ENCODE results near the gene TDRD10.
A peak's percentile ranks its signal among the peaks of the same experiment; 100 is the strongest.

The TDRD10 gene

DNA sequence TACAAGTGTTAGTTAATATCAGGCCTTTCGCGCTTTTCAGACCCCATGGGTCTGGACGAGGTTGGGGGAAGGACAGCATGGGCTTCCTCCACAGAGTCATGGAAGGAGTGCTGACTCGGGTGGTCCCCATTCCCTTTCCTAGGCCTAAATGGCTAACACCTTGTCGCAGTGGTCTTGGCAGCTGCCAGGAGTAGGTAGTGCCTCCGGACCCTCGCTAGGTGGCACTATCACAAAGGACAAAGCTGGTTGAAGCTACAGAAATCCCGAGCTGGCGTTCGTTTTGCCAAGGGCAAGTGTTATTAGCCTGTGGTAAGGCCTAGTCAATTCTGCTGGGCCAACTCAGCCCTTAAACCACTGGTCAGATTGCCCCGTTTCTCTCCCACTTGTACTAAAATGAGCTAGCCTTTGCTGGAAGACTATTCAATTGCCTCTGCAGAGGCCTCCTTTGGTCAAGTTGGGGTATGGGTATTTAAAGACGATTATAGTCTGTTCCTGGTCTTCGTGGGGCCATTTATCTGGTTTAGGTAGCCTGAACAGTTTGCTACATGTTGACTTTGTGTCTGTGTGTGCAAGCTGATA lies 57.5 kb downstream of the TDRD10 start:
- Histone ChIP-seq H3K27me3 (replicated peaks) (no peaks in the 10 kb centered on the region), H3K27ac (peak overlapping the region; percentile 78), H3K4me3 (ENCODE audit: low read depth, low read length) (peak overlapping the region; percentile 64), H3K36me3 (replicated peaks) (peaks cover 12% of the 10 kb centered on the region)
- DNase-seq = peak; percentile 87
- TF ChIP-seq, protein P1, sequence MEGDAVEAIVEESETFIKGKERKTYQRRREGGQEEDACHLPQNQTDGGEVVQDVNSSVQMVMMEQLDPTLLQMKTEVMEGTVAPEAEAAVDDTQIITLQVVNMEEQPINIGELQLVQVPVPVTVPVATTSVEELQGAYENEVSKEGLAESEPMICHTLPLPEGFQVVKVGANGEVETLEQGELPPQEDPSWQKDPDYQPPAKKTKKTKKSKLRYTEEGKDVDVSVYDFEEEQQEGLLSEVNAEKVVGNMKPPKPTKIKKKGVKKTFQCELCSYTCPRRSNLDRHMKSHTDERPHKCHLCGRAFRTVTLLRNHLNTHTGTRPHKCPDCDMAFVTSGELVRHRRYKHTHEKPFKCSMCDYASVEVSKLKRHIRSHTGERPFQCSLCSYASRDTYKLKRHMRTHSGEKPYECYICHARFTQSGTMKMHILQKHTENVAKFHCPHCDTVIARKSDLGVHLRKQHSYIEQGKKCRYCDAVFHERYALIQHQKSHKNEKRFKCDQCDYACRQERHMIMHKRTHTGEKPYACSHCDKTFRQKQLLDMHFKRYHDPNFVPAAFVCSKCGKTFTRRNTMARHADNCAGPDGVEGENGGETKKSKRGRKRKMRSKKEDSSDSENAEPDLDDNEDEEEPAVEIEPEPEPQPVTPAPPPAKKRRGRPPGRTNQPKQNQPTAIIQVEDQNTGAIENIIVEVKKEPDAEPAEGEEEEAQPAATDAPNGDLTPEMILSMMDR (IDR thresholded peaks at IDR 0.05; ENCODE audit: low read depth, low read length, missing control alignments) = peak; percentile 95
- in situ Hi-C loops (cut with HindIII; ENCODE audit: low pct_ligation_motif_present, low sequenced_read_pairs) = no loop called here

DNA sequence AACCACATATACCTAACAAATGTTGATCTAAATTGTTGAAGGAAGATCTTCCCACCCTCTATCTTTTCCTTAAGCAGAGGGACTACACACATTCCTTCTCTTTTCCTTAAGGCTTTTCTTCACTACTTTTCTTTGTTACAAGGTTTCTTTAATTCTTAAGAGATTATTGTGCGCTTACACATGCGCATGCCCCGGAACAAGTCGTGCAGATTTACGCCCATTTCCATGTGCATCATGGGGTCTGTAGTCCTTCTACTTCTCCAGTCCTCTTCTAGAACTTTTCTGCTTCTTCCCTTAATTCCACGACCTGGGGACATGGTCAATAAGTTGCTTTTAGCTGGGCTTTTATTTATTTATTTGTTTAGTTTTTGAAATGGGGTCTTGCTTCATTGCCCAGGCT lies 63.9 kb downstream of the TDRD10 start:
- Histone ChIP-seq H3K27me3 (replicated peaks) (peaks cover 10% of the 10 kb centered on the region), H3K36me3 (replicated peaks) (no peaks in the 10 kb centered on the region), H3K4me3 (ENCODE audit: low read depth, low read length) (no peak overlapping the region), H3K27ac (no peak overlapping the region)
- no peak for DNase-seq
- TF ChIP-seq, protein P1 (IDR thresholded peaks at IDR 0.05; ENCODE audit: low read depth, low read length, missing control alignments) = no peak
- in situ Hi-C loops (cut with HindIII; ENCODE audit: low pct_ligation_motif_present, low sequenced_read_pairs) = no loop called here

DNA sequence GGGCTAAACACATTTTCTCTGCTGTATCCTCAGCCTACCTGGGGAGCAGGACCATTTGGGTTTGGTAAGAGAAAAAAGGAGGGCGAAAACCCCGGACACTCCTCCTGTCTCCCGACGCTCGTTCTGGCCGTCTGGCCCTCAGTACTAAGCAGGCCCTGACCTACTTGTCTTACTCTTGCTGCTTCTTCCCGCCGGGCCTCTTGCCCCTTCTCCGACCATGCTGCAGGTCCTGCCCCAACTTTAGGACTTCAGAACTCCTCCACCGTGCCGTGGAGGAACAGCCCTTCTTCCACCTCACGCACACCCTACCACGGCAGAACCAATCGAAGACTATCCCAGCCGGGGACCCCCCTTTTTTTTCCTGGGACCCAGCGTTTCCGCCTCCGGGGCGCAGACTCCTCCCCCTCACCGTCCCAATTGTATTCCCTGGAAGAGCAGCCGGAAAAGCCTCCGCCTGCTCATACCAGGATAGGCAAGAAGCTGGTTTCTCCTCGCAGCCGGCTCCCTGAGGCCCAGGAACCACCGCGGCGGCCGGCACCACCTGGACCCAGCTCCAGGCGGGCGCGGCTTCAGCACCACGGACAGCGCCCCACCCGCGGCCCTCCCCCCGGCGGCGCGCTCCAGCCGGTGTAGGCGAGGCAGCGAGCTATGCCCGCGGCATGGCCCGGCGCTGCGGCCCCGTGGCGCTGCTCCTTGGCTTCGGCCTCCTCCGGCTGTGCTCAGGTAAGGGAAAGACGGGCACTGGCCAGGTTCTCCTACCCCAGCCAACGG lies 65.6 kb downstream of the TDRD10 start, which contains the start of gene CHRNB2:
CHRNB2 (plus strand) TSS at position 393 of the 771 bp plus-strand sequence; CDS start at position 660, 267 bp downstream.
- in situ Hi-C loops (cut with HindIII; ENCODE audit: low pct_ligation_motif_present, low sequenced_read_pairs) = no loop called here
- Histone ChIP-seq H3K27ac (no peak within 1 kb of the TSS), H3K27me3 (replicated peaks) (peaks cover 10% of the 10 kb centered on the region), H3K4me3 (ENCODE audit: low read depth, low read length) (no peak within 1 kb of the TSS), H3K36me3 (replicated peaks) (no peaks in the 10 kb centered on the region)
- DNase-seq = no peak
- TF ChIP-seq, protein P1 (IDR thresholded peaks at IDR 0.05; ENCODE audit: low read depth, low read length, missing control alignments) = no peak

DNA sequence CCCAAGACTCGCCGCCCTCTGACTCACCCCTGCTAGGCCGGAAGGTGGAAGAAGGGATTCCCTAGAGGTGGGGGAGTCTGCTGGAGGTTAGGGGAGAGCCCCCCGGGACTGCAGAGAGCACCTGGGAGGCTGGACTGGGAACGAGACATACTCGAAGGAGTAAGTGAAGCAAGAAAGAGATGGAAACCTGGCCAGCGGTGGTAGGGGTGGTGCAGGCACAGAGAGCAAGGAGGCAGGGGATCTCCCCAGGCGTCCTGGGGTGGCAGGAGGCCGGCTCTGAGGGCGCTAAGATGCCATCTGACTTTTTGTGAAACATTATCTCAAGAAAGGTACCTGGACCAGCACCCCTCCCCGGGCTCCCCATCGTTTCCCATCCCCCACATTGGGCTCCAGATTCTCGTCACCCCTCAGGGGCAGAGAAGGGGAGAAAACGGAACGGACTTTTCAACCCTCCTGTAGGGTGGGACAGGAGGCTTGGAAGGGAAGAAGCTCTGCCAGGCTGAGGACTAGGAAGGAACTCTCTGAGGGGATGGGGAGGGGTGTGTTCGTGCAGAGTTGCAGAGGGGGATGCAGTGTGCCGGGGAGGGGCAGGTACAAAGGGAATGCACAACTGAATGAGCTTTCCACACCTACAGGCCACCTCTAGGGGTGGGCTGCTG lies 66.3 kb downstream of the TDRD10 start:
- DNase-seq = no peak
- in situ Hi-C loops (cut with HindIII; ENCODE audit: low pct_ligation_motif_present, low sequenced_read_pairs) = no loop called here
- Histone ChIP-seq H3K4me3 (ENCODE audit: low read depth, low read length) (no peak overlapping the region), H3K36me3 (replicated peaks) (no peaks in the 10 kb centered on the region), H3K27ac (no peak overlapping the region), H3K27me3 (replicated peaks) (peaks cover 10% of the 10 kb centered on the region)
- TF ChIP-seq, protein P1 (IDR thresholded peaks at IDR 0.05; ENCODE audit: low read depth, low read length, missing control alignments) = no peak

DNA sequence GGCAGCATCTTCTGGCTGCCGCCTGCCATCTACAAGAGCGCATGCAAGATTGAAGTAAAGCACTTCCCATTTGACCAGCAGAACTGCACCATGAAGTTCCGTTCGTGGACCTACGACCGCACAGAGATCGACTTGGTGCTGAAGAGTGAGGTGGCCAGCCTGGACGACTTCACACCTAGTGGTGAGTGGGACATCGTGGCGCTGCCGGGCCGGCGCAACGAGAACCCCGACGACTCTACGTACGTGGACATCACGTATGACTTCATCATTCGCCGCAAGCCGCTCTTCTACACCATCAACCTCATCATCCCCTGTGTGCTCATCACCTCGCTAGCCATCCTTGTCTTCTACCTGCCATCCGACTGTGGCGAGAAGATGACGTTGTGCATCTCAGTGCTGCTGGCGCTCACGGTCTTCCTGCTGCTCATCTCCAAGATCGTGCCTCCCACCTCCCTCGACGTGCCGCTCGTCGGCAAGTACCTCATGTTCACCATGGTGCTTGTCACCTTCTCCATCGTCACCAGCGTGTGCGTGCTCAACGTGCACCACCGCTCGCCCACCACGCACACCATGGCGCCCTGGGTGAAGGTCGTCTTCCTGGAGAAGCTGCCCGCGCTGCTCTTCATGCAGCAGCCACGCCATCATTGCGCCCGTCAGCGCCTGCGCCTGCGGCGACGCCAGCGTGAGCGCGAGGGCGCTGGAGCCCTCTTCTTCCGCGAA lies 69.4 kb downstream of the TDRD10 start:
- Histone ChIP-seq H3K27me3 (replicated peaks) (peaks cover 10% of the 10 kb centered on the region), H3K36me3 (replicated peaks) (no peaks in the 10 kb centered on the region)
- TF ChIP-seq, protein P1 (IDR thresholded peaks at IDR 0.05; ENCODE audit: low read depth, low read length, missing control alignments) = no peak

More for the DNA sequence above, 69.4 kb downstream of the TDRD10 start:
- no peak overlapping the region for H3K27ac ChIP-seq
- no peak overlapping the region for H3K4me3 ChIP-seq (ENCODE audit: low read depth, low read length)
- in situ Hi-C loops (cut with HindIII; ENCODE audit: low pct_ligation_motif_present, low sequenced_read_pairs) = no loop called here
- DNase-seq = no peak

All from brain microvascular endothelial cell (primary cell).